Thyroid gland (tissue), 4 donors: Measurements from ENCODE around the gene TBL1XR1.

ENCODE experiments used
- POLR2A ChIP-seq, 2 donors: fragments of 450-650 bp; IDR thresholded peaks; one replicate each; pipeline ENCODE4 v1.6.1; 2017; ENCODE audit warnings: antibody characterized with exemption in 2 of 2, mild to moderate bottlenecking in 2 of 2, moderate library complexity in 1 of 2
- TF ChIP-seq, protein P1 (sequence below), 6 experiments: fragments of 200-600 bp in 3 of 6; fragments of 450-650 bp in 3 of 6; sonication (generic) in 3 of 6; IDR thresholded peaks; one replicate each; pipeline ENCODE4 v1.5.1; 2016 to 2019; ENCODE audit warnings: antibody characterized with exemption in 6 of 6, mild to moderate bottlenecking in 2 of 6, inconsistent platforms in 1 of 6, moderate library complexity in 1 of 6

DNA sequence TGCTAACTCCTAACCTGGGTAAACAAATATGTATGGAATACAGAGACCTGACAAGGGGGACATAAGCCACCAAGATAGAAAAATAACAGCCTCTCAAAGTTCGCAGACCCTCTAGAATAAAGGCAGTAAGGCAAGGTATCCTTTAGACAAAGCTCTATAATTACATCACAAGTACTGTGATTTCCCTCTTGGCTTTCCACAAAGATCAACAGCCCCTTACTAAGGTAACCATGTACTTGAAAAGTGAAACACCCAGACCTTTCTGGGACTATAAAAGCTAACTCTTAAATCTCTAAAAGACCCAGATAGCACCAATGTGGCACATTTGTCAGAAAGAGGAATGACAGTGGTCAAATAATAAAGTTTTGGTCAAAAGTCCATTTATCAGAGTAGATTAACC lies 51.9 kb downstream of the TBL1XR1 start:
- TF ChIP-seq, protein P1, sequence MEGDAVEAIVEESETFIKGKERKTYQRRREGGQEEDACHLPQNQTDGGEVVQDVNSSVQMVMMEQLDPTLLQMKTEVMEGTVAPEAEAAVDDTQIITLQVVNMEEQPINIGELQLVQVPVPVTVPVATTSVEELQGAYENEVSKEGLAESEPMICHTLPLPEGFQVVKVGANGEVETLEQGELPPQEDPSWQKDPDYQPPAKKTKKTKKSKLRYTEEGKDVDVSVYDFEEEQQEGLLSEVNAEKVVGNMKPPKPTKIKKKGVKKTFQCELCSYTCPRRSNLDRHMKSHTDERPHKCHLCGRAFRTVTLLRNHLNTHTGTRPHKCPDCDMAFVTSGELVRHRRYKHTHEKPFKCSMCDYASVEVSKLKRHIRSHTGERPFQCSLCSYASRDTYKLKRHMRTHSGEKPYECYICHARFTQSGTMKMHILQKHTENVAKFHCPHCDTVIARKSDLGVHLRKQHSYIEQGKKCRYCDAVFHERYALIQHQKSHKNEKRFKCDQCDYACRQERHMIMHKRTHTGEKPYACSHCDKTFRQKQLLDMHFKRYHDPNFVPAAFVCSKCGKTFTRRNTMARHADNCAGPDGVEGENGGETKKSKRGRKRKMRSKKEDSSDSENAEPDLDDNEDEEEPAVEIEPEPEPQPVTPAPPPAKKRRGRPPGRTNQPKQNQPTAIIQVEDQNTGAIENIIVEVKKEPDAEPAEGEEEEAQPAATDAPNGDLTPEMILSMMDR (IDR thresholded peaks at IDR 0.05) = no peak
- no peak for TF ChIP-seq POLR2A (IDR thresholded peaks at IDR 0.05)
